IMR-90 (cell line): Measurements from ENCODE around the gene OSBP2. TPM values are rescaled to one million over a fixed set of nuclear protein-coding genes. Genes with fewer than 3 reads are reported as not detected.

Source experiments
- ATAC-seq: fragments of 200-7000 bp; cut with Tn5 transposase; 2 replicates; pipeline ENCODE4 v1.9.1; 2020; ENCODE audit warnings: low read depth, mild to moderate bottlenecking, moderate library complexity
- BruUV-seq: library from RNA; stranded (reverse); fragments of 400-500 nt; replicated peaks from 2 replicates; lab custom pipeline; 2021; lab: Mats Ljungman, UMichigan
- CTCF ChIA-PET: fragments of 300-600 bp; formaldehyde crosslinking; extraction: SDS; loops from one replicate; lab custom pipeline; 2021; ENCODE audit warnings: antibody characterized with exemption; lab: Yijun Ruan, JAX
- POLR2A ChIA-PET: fragments of 300-600 bp; sonication (Branson Sonifier 250); formaldehyde crosslinking; loops from one replicate; lab custom pipeline; 2022; ENCODE audit warnings: antibody characterized with exemption; ENCODE audit not compliant: unreplicated experiment; lab: Charles Lee
- DNase-seq: peaks from one replicate; pipeline ENCODE4 v3.0.0; 2013
- H2AFZ ChIP-seq: replicated peaks from 2 replicates; pipeline ENCODE3; 2013; ENCODE audit warnings: low read length, mild to moderate bottlenecking; ENCODE audit not compliant: poor library complexity
- H2AK5ac ChIP-seq: 2 replicates; pipeline ENCODE4 v1.6.1; 2013; ENCODE audit warnings: low read depth, low read length, inconsistent platforms
- H2AK9ac ChIP-seq: replicated peaks from 2 replicates; pipeline ENCODE3; 2013; ENCODE audit warnings: mild to moderate bottlenecking, low read depth, low read length, moderate library complexity; ENCODE audit not compliant: poor library complexity
- H2BK120ac ChIP-seq: 2 replicates; pipeline ENCODE4 v1.6.1; 2013; ENCODE audit warnings: low read depth, low read length, inconsistent platforms
- H2BK15ac ChIP-seq: 3 replicates; pipeline ENCODE4 v1.6.1; 2013; ENCODE audit warnings: low read depth, low read length, inconsistent platforms
- H2BK20ac ChIP-seq: 2 replicates; pipeline ENCODE4 v1.6.1; 2013; ENCODE audit warnings: low read depth, mild to moderate bottlenecking, inconsistent platforms, low read length, moderate library complexity
- H2BK5ac ChIP-seq: 2 replicates; pipeline ENCODE4 v1.6.1; 2013; ENCODE audit warnings: mild to moderate bottlenecking, low read depth, low read length, inconsistent platforms; ENCODE audit not compliant: poor library complexity, severe bottlenecking
- H3K14ac ChIP-seq: replicated peaks from 2 replicates; pipeline ENCODE4 v1.6.1; 2013; ENCODE audit warnings: low read depth, low read length, inconsistent platforms
- H3K18ac ChIP-seq: 2 replicates; pipeline ENCODE4 v1.6.1; 2013; ENCODE audit warnings: low read depth, low read length, control low read depth
- H3K23ac ChIP-seq: 2 replicates; pipeline ENCODE4 v1.6.1; 2013; ENCODE audit warnings: low read depth, low read length, inconsistent platforms
- H3K27ac ChIP-seq: 2 replicates; pipeline ENCODE4 v1.5.1; 2013; ENCODE audit warnings: mild to moderate bottlenecking, control low read depth, low read length; ENCODE audit not compliant: insufficient read depth
- H3K27me3 ChIP-seq: 2 replicates; pipeline ENCODE4 v1.6.1; 2013; ENCODE audit warnings: low read length; ENCODE audit not compliant: control insufficient read depth, insufficient read depth
- H3K36me3 ChIP-seq: 2 replicates; pipeline ENCODE4 v1.6.1; 2013; ENCODE audit warnings: low read length, mixed read lengths; ENCODE audit not compliant: control insufficient read depth, insufficient read depth
- H3K4ac ChIP-seq: 2 replicates; pipeline ENCODE4 v1.6.1; 2013; ENCODE audit warnings: low read depth, low read length, inconsistent platforms
- H3K4me1 ChIP-seq: 2 replicates; pipeline ENCODE4 v1.6.1; 2013; ENCODE audit warnings: low read length, mixed read lengths; ENCODE audit not compliant: control insufficient read depth, insufficient read depth
- H3K4me2 ChIP-seq: 2 replicates; pipeline ENCODE4 v1.6.1; 2013; ENCODE audit warnings: low read depth, mild to moderate bottlenecking, control low read depth, low read length, moderate library complexity
- H3K4me3 ChIP-seq: 2 replicates; pipeline ENCODE4 v1.5.1; 2013; ENCODE audit warnings: low read depth, mild to moderate bottlenecking, control low read depth, low read length, moderate library complexity; ENCODE audit not compliant: insufficient read depth
- H3K56ac ChIP-seq: 2 replicates; pipeline ENCODE4 v1.6.1; 2013; ENCODE audit warnings: low read length, inconsistent platforms; ENCODE audit not compliant: insufficient read depth; ENCODE audit errors: extremely low read depth
- H3K79me1 ChIP-seq, 2 experiments: 2 replicates each; pipeline ENCODE4 v1.6.1; 2013; ENCODE audit warnings: low read length in 2 of 2, inconsistent platforms in 1 of 2, low read depth in 1 of 2
- H3K9ac ChIP-seq: 2 replicates; pipeline ENCODE4 v1.6.1; 2013; ENCODE audit warnings: low read depth, low read length, control low read depth
- H3K9me1 ChIP-seq: 2 replicates; pipeline ENCODE4 v1.6.1; 2013; ENCODE audit warnings: low read length, inconsistent platforms; ENCODE audit not compliant: insufficient read depth
- H3K9me3 ChIP-seq: 2 replicates; pipeline ENCODE4 v1.6.1; 2013; ENCODE audit warnings: low read length; ENCODE audit not compliant: control insufficient read depth, insufficient read depth
- H4K20me1 ChIP-seq: 2 replicates; pipeline ENCODE4 v1.6.1; 2013; ENCODE audit warnings: low read length, inconsistent platforms; ENCODE audit not compliant: insufficient read depth
- H4K5ac ChIP-seq: 2 replicates; pipeline ENCODE4 v1.6.1; 2013; ENCODE audit warnings: mild to moderate bottlenecking, low read depth, low read length, control low read depth
- H4K8ac ChIP-seq, 2 experiments: 2 replicates each; pipeline ENCODE4 v1.6.1; 2013; ENCODE audit warnings: low read depth in 2 of 2, low read length in 2 of 2, control low read depth in 1 of 2, inconsistent platforms in 1 of 2
- H4K91ac ChIP-seq: 2 replicates; pipeline ENCODE4 v1.6.1; 2013; ENCODE audit warnings: low read depth, low read length, inconsistent platforms; ENCODE audit not compliant: insufficient read depth
- BHLHE40 ChIP-seq: fragments of 150-350 bp; IDR thresholded peaks from 2 replicates; pipeline ENCODE4 v1.6.1; 2016; ENCODE audit warnings: mild to moderate bottlenecking, low read depth, low read length
- CEBPB ChIP-seq: IDR thresholded peaks from 2 replicates; pipeline ENCODE4 v1.6.1; 2012; ENCODE audit warnings: low read depth, low read length, improper control_type of control experiment
- CHD1 ChIP-seq: IDR thresholded peaks from 2 replicates; pipeline ENCODE4 v1.6.1; 2012; ENCODE audit warnings: low read depth, low read length, improper control_type of control experiment
- CTCF ChIP-seq: conservative IDR thresholded peaks from 2 replicates; pipeline ENCODE4 v1.5.1; 2012; ENCODE audit warnings: mild to moderate bottlenecking, low read depth, low read length, improper control_type of control experiment
- ELK1 ChIP-seq: fragments of 150-350 bp; IDR thresholded peaks from 2 replicates; pipeline ENCODE4 v1.6.1; 2016; ENCODE audit warnings: low read depth, mild to moderate bottlenecking, low read length, moderate library complexity, borderline replicate concordance
- FOS ChIP-seq: fragments of 150-350 bp; IDR thresholded peaks from 2 replicates; pipeline ENCODE4 v1.6.1; 2016; ENCODE audit warnings: low read depth, low read length
- MAZ ChIP-seq: IDR thresholded peaks from 2 replicates; pipeline ENCODE4 v1.6.1; 2012; ENCODE audit warnings: low read depth, mild to moderate bottlenecking, low read length, improper control_type of control experiment, moderate library complexity, borderline replicate concordance
- MXI1 ChIP-seq: IDR thresholded peaks from 2 replicates; pipeline ENCODE4 v1.6.1; 2012; ENCODE audit warnings: low read depth, mild to moderate bottlenecking, low read length, moderate library complexity, borderline replicate concordance
- POLR2A ChIP-seq: IDR thresholded peaks from 2 replicates; pipeline ENCODE4 v1.6.1; 2012; ENCODE audit warnings: mild to moderate bottlenecking, low read depth, low read length
- RAD21 ChIP-seq: IDR thresholded peaks from 2 replicates; pipeline ENCODE4 v1.6.1; 2012; ENCODE audit warnings: low read length, improper control_type of control experiment
- RFX5 ChIP-seq: IDR thresholded peaks from 2 replicates; pipeline ENCODE4 v1.8.0; 2012; ENCODE audit warnings: low read depth, mild to moderate bottlenecking, low read length, moderate library complexity
- USF2 ChIP-seq: fragments of 150-350 bp; IDR thresholded peaks from 2 replicates; pipeline ENCODE4 v1.6.1; 2017; ENCODE audit warnings: mild to moderate bottlenecking, antibody characterized with exemption, low read length, low read depth
- WGBS, 2 experiments: methylation state at CpG; one replicate each; pipeline versions ENCODE4 v1.1.5 to v1.1.7; 2013; ENCODE audit warnings: missing lambda C conversion rate in 2 of 2; ENCODE audit not compliant: insufficient read length in 1 of 2; ENCODE audit errors: extremely low coverage in 2 of 2; 5-methylcytosine and 5-hydroxymethylcytosine counted together
- dilution Hi-C: fragments of 300-500 bp; cut with HindIII; formaldehyde crosslinking; loops from one replicate; pipeline ENCODE4 v1.14.3; 2018; ENCODE audit warnings: low sequenced_read_pairs; ENCODE audit not compliant: unreplicated experiment
- in situ Hi-C: fragments of 300-500 bp; cut with MboI; formaldehyde crosslinking; loops from 3 replicates; pipeline ENCODE4 v1.14.3; 2019; ENCODE audit warnings: low sequenced_read_pairs, inconsistent platforms, mixed read lengths
- intact Hi-C: fragments of 100-400 bp; cut with micrococcal nuclease; formaldehyde crosslinking; loops from 2 replicates; pipeline ENCODE4 v1.10.0; 2022
- polyA plus RNA-seq, 3 experiments: library from polyadenylated mRNA; depleted of rRNA; stranded (reverse); fragments of >200 nt; gene quantifications; 2 replicates each; pipeline ENCODE4 v1.2.3, GENCODE V29; 2012; ENCODE audit warnings: low replicate concordance in 1 of 3
- total RNA-seq: library from RNA; depleted of rRNA; stranded (reverse); fragments of >200 nt; gene quantifications from 2 replicates; pipeline ENCODE4 v1.2.3, GENCODE V29; 2012

Gene OSBP2
- total and polyA plus RNA-seq, 2 of the 4 experiments (the other 2 are of a cell fraction) = 1.8 to 2.2 TPM

GRCh38 chr22:30695871-30696655, 1.4 kb downstream of the OSBP2 start:
- H3K23ac ChIP-seq = no peak overlapping the region
- intact Hi-C loops = no loop called here
- no peak overlapping the region for H2BK15ac ChIP-seq
- ATAC-seq (no peak), DNase-seq (no peak)
- H3K4ac ChIP-seq = no peak overlapping the region
- H3K18ac ChIP-seq = no peak overlapping the region
- H3K36me3 ChIP-seq = no peaks in the 10 kb centered on the region
- H3K9me3 ChIP-seq = no peaks in the 10 kb centered on the region
- dilution Hi-C loops = no loop called here
- H3K79me1 ChIP-seq = no peaks in the 10 kb centered on the region; a peak in 1 of 4 replicates
- WGBS, 2 experiments = 100% methylated on average over 2 of the region's 7 CpGs; no CpG with 5 or more reads in 1 of the 2 experiments
- H3K9me1 ChIP-seq = 0 out of 2 replicates have a peak, but pooled peaks cover 2% of the 10 kb centered on the region
- H3K27ac ChIP-seq = no peak overlapping the region
- H3K4me1 ChIP-seq = peaks cover 3% of the 10 kb centered on the region; the same call in 1 of the 2 replicates
- no peak overlapping the region for H2BK20ac ChIP-seq
- H2BK5ac ChIP-seq = no peak overlapping the region
- no TSS peak for BruUV-seq
- no peaks in the 10 kb centered on the region for H4K20me1 ChIP-seq
- H3K4me2 ChIP-seq = no peak overlapping the region
- no peak overlapping the region for H4K91ac ChIP-seq
- in situ Hi-C loops = no loop called here
- ChIA-PET POLR2A (no interaction called here), CTCF (no interaction called here)
- no peak overlapping the region for H4K8ac ChIP-seq
- H3K4me3 ChIP-seq = no peak overlapping the region
- no peak overlapping the region for H2BK120ac ChIP-seq
- H3K9ac ChIP-seq = no peak overlapping the region
- H3K14ac ChIP-seq = no peak overlapping the region
- no peaks in the 10 kb centered on the region; the same call in 1 of the 2 replicates for H3K27me3 ChIP-seq
- no peak overlapping the region for H3K56ac ChIP-seq
- H2AK5ac ChIP-seq = no peak overlapping the region
- no peak overlapping the region for H2AFZ ChIP-seq
- TF ChIP-seq ELK1 (no peak), POLR2A (no peak), CEBPB (no peak), RAD21 (no peak), CTCF (no peak), BHLHE40 (no peak), MXI1 (no peak), RFX5 (no peak), MAZ (no peak), CHD1 (no peak), USF2 (no peak), FOS (no peak)
- H2AK9ac ChIP-seq = peak overlapping the region; percentile 2
- no peak overlapping the region for H4K5ac ChIP-seq
